ENCODE data around the gene HDAC4.

DNA sequence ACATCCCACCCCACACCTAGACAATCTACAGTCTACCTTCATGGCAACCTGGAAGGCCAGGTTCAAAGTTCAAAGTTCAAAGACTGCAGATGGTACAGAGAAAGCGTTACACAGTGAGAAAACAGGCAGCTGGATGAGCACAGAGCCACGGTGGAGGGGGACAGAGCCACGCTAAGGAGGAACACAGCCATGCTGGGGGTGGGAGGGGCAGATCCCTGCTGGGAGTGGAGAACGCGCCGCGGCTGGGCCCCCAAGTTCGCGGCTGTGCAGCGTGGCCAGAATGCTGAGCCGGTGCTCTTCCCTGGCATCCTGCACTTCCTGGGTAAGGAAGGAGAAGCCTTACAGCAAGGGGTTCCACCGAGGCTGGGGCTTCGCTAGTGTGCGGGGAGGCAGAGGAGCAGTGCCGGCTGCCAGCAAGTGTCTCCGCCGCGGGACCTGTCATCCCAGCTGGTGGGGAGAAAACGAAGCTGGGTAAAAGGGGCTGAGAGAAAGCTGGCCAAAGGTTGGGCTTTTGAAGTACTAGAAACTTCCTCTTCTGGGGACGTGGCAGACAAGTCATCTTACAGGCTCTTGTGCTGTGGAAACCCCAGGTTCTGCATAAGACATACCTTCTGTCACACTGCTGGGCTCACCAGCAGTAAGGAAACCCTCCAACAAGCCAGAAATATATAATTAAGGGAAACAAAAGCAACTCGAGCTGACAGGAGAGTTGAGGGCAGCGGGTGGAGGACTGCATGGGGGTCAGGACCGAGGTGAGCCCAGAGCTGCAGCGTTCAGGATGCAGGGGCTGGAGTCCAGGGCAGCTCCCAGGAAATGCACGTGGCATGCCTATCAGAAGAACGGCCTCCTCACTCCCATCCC lies 115.5 kb downstream of the HDAC4 start:
- TF ChIP-seq, protein P1, sequence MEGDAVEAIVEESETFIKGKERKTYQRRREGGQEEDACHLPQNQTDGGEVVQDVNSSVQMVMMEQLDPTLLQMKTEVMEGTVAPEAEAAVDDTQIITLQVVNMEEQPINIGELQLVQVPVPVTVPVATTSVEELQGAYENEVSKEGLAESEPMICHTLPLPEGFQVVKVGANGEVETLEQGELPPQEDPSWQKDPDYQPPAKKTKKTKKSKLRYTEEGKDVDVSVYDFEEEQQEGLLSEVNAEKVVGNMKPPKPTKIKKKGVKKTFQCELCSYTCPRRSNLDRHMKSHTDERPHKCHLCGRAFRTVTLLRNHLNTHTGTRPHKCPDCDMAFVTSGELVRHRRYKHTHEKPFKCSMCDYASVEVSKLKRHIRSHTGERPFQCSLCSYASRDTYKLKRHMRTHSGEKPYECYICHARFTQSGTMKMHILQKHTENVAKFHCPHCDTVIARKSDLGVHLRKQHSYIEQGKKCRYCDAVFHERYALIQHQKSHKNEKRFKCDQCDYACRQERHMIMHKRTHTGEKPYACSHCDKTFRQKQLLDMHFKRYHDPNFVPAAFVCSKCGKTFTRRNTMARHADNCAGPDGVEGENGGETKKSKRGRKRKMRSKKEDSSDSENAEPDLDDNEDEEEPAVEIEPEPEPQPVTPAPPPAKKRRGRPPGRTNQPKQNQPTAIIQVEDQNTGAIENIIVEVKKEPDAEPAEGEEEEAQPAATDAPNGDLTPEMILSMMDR (IDR thresholded peaks at IDR 0.05; ENCODE audit: poor library complexity): no peak
- TF ChIP-seq EZH2 (IDR thresholded peaks at IDR 0.05; ENCODE audit: borderline replicate concordance): no peak
